HL-60 (cell line): ENCODE measurements around the gene CCL20.

ENCODE experiments used
- CTCF ChIP-seq: IDR thresholded peaks from one replicate; pipeline ENCODE4 v1.5.1; 2011; ENCODE audit warnings: low read length, control low read depth, inconsistent platforms; ENCODE audit not compliant: insufficient read depth
- POLR2AphosphoS5 ChIP-seq: IDR thresholded peaks from 2 replicates; pipeline ENCODE4 v1.6.1; 2012; ENCODE audit warnings: low read depth

- TF ChIP-seq CTCF (no peak), POLR2AphosphoS5 (no peak)
These were observed 47.8 kb upstream of the CCL20 start for GRCh38 chr2:227765788-227766372.
